ENCODE data around the gene APOL4.

APOL4 gene

GRCh38 chr22:36149441-36149840, 52.2 kb downstream of the APOL4 start:
- peak; percentile 65 for DNase-seq (ENCODE audit: low read depth)
- H3K4me3 ChIP-seq (ENCODE audit: low read length), result no peak overlapping the region
- no peak for TF ChIP-seq CTCF (conservative IDR thresholded peaks at IDR 0.05; ENCODE audit: low read length)

- TF ChIP-seq CTCF (conservative IDR thresholded peaks at IDR 0.05; ENCODE audit: low read length), result no peak
- H3K4me3 ChIP-seq (ENCODE audit: low read length), result no peak overlapping the region
- no peak for DNase-seq (ENCODE audit: low read depth)
These were observed 53.2 kb downstream of the APOL4 start for GRCh38 chr22:36148411-36148810.

- DNase-seq (ENCODE audit: low read depth), result no peak
- TF ChIP-seq CTCF (conservative IDR thresholded peaks at IDR 0.05; ENCODE audit: low read length), result no peak
- H3K4me3 ChIP-seq (ENCODE audit: low read length), result no peak overlapping the region
These were observed 54.3 kb downstream of the APOL4 start for GRCh38 chr22:36147196-36147791.

GRCh38 chr22:36145881-36146280, 55.7 kb downstream of the APOL4 start:
- peak; percentile 27 for DNase-seq (ENCODE audit: low read depth)
- no peak overlapping the region for H3K4me3 ChIP-seq (ENCODE audit: low read length)
- TF ChIP-seq CTCF (conservative IDR thresholded peaks at IDR 0.05; ENCODE audit: low read length), result no peak

- no peak overlapping the region for H3K4me3 ChIP-seq (ENCODE audit: low read length)
- peak; percentile 89 for TF ChIP-seq CTCF (conservative IDR thresholded peaks at IDR 0.05; ENCODE audit: low read length)
- peak; percentile 78 for DNase-seq (ENCODE audit: low read depth)
These were observed 56.6 kb downstream of the APOL4 start for GRCh38 chr22:36144886-36145541.

GRCh38 chr22:36143956-36144355, 57.7 kb downstream of the APOL4 start:
- H3K4me3 ChIP-seq (ENCODE audit: low read length), result no peak overlapping the region
- no peak for DNase-seq (ENCODE audit: low read depth)
- TF ChIP-seq CTCF (conservative IDR thresholded peaks at IDR 0.05; ENCODE audit: low read length), result no peak

Data from AG10803 (cell line).